GM12892 (cell line): ENCODE data around the gene OR10A4.
"Not testable (repeated sequence)": the region's sequence is repeated elsewhere in the genome, so short reads cannot be mapped to it uniquely, and the experiment has no call there.

Experiments used
- DNase-seq: peaks from one replicate; pipeline ENCODE4 v3.0.0; 2011; ENCODE audit not compliant: insufficient read length
- FAIRE-seq: peaks from 2 replicates; lab custom pipeline; 2011; peaks lifted over from hg19 to GRCh38; lab: Jason Lieb, UNC
- POLR2A ChIP-seq: IDR thresholded peaks from 2 replicates; pipeline ENCODE4 v1.6.1; 2011; ENCODE audit warnings: low read depth, low read length, control low read depth
- POLR2AphosphoS5 ChIP-seq: IDR thresholded peaks from 2 replicates; pipeline ENCODE4 v1.6.1; 2011; ENCODE audit warnings: low read depth, low read length, control low read depth
- TAF1 ChIP-seq: IDR thresholded peaks from 2 replicates; pipeline ENCODE4 v1.6.1; 2011; ENCODE audit warnings: low read depth, mild to moderate bottlenecking, control low read depth, low read length, borderline replicate concordance

OR10A4 gene

DNA sequence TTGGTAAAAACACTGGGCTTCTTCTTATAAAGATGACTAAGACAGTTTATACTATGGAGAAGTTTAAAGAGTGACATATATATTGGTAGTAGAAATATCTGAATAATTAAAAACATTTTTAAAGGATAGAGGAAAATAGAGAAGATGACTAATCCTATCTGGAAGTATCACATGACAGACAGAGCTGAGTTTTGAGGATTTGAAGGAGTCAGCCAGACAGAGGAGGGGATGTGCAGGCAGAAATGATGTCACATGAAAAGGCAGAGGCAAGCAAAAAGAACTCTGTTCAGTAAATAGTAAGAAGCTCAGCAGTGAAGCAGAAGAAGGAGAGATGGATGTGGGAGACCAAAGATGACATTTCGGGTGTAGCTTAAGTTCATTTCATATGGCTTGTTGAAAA is 12.0 kb upstream of the OR10A4 start:
- no peak for TF ChIP-seq POLR2AphosphoS5
- no peak for TF ChIP-seq TAF1
- TF ChIP-seq POLR2A: no peak
- no peak for DNase-seq
- no peak for FAIRE-seq

GRCh38 chr11:6871278-6871677 is 5.1 kb upstream of the OR10A4 start:
- no peak for DNase-seq
- no peak for FAIRE-seq
- TF ChIP-seq POLR2AphosphoS5 (no peak), POLR2A (no peak), TAF1 (no peak)

DNA sequence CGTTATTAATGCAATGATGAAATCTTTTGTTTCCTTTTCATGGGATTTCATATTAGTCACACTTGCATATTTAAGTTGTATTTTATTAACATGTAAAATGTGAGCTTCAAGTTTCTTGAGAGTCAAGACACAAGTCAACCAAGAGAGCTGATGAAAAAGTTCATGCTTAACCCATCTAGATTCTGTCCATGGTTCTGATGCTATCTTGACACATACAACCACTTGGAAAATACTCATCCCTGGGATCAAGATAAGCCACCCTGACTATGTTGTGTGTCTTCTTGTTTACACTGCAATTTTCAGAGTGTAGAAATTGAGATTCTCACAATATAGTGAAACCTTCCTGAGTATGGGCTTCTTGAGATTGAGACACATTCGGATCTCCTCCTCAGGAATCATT is 664 bp upstream of the OR10A4 start:
- DNase-seq (no peak), FAIRE-seq (no peak)

DNA sequence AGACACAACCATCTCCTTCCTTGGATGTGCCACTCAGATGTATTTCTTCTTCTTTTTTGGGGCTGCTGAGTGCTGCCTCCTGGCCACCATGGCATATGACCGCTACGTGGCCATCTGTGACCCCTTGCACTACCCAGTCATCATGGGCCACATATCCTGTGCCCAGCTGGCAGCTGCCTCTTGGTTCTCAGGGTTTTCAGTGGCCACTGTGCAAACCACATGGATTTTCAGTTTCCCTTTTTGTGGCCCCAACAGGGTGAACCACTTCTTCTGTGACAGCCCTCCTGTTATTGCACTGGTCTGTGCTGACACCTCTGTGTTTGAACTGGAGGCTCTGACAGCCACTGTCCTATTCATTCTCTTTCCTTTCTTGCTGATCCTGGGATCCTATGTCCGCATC is 489 bp downstream of the OR10A4 start:
- DNase-seq: no peak
- TF ChIP-seq POLR2AphosphoS5 (no peak), TAF1 (no peak), POLR2A (no peak)
- no peak for FAIRE-seq

More for the DNA sequence above, 664 bp upstream of the OR10A4 start:
- TF ChIP-seq POLR2A (no peak), POLR2AphosphoS5 (no peak), TAF1 (no peak)

DNA sequence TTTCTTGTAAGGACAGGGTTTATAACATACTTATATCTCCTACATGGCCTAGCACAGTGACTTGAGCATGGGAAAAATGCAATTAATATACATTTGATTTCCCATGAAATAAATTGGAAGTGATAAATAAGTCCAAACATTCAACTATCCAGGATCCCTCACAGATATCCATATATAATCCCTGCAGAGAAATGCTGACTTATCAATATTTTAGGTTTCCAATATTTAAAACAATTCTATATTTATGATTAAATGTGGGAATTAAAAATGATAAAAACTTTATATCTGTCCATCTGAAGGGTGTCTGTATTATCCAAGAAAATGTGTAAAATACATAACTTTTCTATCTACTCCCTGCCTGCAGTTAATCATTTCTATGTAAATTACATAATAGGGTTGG is 6.3 kb downstream of the OR10A4 start:
- no peak for FAIRE-seq
- no peak for DNase-seq
- TF ChIP-seq POLR2AphosphoS5 (no peak), POLR2A (no peak), TAF1 (no peak)

DNA sequence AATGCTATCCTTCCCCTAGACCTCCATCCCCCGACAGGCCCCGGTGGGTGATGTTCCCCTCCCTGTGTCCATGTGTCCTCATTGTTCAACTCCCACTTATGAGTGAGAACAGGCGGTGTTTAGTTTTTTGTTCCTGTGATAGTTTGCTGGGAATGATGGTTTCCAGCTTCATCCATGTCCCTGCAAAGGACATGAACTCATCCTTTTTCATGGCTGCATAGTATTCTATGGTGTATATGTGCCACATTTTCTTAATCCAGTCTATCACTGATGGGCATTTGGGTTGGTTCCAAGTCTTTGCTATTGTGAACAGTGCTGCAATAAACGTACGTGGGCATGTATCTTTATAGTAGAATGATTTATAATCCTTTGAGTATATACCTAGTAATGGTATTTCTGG is 11.3 kb downstream of the OR10A4 start:
- not testable (repeated sequence) for DNase-seq, FAIRE-seq

GRCh38 chr11:6888830-6889229 is 12.4 kb downstream of the OR10A4 start:
- FAIRE-seq (peak; percentile 30), DNase-seq (no peak)
- TF ChIP-seq POLR2A: no peak

GRCh38 chr11:6889835-6890234 is 13.4 kb downstream of the OR10A4 start:
- DNase-seq: no peak
- no peak for FAIRE-seq
- TF ChIP-seq POLR2A: no peak
- TF ChIP-seq POLR2AphosphoS5: no peak
- no peak for TF ChIP-seq TAF1

- no peak for DNase-seq
- FAIRE-seq: no peak
- TF ChIP-seq POLR2A (no peak), TAF1 (no peak), POLR2AphosphoS5 (no peak)
Observed at GRCh38 chr11:6892400-6892799, 16.0 kb downstream of the OR10A4 start, which contains the start of gene OR2D2. OR2D2 (minus strand) TSS chr11:6892500; CDS start chr11:6892500, 0 bp downstream.

- no peak for DNase-seq
- TF ChIP-seq POLR2AphosphoS5 (no peak), TAF1 (no peak), POLR2A (no peak)
- peak; percentile 76 for FAIRE-seq
Observed at GRCh38 chr11:6894097-6894496, 17.7 kb downstream of the OR10A4 start.

DNA sequence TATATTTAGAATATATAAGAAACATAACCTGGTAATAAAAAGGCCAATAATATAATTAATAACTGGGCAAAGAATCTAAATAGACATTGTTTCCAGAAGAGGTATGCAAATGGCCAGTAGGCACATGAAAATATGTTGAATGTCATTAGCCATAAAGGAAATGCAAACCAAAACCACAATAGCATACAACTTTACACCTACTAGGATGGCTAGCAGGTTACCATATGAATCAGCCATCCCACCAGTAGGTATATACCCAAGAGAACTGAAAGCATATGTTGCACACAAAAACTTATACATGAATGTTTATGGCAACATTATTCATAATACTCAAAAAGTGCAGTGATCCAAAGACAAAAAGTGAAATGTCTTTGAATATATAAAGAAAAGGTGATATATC is 18.6 kb downstream of the OR10A4 start:
- no peak for DNase-seq
- FAIRE-seq: peak; percentile 83
- TF ChIP-seq TAF1: no peak
- TF ChIP-seq POLR2AphosphoS5: no peak
- no peak for TF ChIP-seq POLR2A

GRCh38 chr11:6898911-6899310 is 22.5 kb downstream of the OR10A4 start:
- FAIRE-seq: no peak
- TF ChIP-seq TAF1: no peak
- no peak for DNase-seq

DNA sequence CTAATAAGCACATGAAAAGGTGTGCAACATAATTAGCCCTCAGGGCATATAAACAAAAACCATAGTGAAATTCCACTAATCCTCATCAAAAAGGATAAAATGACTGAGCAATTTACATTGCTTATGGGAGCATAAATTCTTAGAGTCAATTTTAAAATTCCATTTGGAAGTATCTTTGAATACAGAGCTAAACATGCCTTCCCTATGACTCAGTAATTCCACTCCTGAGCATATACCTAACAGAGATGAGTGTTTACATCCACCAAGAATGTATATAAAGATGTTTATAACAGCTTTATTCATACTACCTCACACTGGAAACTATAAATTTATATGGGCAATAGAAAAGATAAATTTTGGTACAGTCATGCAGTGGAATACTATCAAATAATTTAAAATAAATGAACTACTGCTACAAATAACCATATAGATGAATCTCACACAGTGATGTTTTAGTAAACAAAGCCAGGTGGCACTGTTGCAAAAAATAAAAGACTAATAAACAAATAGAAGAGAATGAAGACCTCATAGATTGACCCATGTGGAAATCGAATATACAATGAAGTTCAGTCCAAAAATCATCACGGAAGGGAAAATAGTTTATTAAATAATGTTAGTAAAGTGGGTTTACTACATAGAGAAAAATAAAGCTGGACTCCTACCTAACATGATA is 24.0 kb downstream of the OR10A4 start:
- FAIRE-seq (no peak), DNase-seq (no peak)
- no peak for TF ChIP-seq POLR2A
- no peak for TF ChIP-seq POLR2AphosphoS5
- TF ChIP-seq TAF1: no peak

- not testable (repeated sequence) for FAIRE-seq, DNase-seq
Observed at GRCh38 chr11:6904804-6905203, 28.4 kb downstream of the OR10A4 start.
